NCI-H2029 (cell line): Measurements from ENCODE around the gene TIGD6.

ENCODE experiments used
- DNase-seq: peaks from one replicate; lab custom pipeline; 2025; lab: John Stamatoyannopoulos, UW

Gene TIGD6

GRCh38 chr5:150016537-150016936 lies 16.1 kb upstream of the TIGD6 start:
- no peak for DNase-seq

- no peak for DNase-seq
Observed at GRCh38 chr5:150015415-150015814, 15.0 kb upstream of the TIGD6 start.

- DNase-seq = no peak
Observed at GRCh38 chr5:150014456-150014855, 14.0 kb upstream of the TIGD6 start.

DNA sequence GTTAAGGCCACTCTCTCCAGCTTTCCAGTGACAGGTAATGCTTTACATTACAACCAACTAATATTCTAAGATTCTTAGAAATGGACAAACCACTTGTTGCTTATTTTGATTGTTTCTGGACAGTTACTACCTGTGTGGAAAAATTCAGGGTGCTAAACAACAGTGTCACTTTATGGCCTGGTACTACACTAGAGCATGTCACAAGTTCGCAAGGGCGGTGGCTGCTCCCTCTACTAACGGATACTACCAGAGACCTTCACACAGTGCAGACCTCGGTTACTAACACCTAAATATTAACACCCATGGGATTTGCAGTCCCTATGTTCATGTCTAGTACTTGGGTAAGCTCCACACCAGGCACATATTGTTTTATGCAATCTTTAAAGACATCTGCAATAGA lies 13.5 kb upstream of the TIGD6 start:
- DNase-seq = no peak

DNA sequence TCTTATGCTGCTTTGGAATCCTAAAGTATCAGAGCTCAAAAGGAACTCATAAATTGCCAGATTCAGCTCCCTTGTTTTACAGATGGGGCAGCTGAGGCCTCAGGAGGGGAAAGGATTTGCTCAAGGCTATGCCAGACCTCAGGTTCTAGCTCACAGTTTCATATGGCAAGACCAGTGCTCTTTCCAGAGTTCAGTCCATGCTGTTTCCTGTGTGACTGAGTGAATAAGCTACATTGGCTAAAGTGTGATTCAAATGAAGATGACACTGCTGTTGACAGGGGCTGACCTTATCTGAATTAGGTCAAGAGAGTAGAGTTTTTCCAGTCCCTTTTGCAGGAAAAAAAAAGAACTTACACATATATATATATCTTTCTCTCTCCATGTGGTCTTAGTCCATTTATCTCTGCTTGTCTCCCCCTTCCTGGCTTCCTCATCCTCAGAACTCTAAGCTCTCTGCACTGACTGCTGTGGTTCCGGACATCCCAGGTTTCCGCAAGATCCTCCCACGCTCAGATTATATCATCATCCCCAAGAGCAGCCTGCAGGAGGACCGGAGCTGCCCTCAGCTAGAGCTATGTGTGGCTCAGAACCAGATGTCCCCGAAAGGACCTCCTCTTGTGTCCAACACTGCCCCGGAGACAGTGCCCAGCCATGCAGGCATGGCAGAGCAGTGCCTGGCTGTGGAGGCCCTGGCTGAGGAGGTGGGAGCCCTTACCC lies 9.4 kb upstream of the TIGD6 start:
- no peak for DNase-seq

DNA sequence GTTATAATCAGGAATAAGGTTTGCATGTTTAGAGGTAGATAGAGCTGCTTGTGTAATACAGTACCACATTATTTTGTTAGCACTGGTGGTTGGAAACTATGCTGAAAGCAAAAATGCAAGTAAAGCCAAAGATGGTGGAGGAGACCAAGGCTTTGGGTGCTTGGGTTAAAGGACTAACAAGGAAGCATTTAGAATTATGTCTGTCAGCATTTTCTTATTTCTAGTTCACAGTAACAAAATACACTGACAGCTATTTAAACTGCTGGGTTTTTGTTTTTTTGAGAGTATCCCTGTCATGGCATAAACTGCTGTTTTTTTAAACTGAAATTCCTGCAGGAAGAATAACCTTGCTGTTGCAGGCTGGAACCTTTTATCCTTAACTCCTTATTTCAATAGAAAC lies 6.6 kb upstream of the TIGD6 start:
- no peak for DNase-seq

DNA sequence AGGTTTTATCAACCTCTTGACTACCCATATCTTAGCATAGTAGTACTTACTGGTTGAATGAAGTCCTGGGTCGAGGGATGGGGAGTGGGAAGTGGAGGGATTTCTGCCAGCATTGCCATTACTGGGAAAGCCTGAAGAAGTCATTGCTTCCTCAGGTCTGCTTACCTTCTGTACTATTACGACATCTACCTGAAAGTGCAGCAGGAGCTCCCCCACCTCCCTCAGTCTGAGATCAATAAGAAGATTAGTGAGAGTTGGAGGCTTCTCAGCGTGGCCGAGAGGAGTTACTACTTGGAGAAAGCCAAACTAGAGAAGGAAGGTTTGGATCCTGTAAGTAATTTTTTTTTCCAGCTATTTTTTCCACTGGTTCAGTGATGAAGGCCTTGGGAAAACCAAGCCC lies 5.9 kb upstream of the TIGD6 start:
- DNase-seq = no peak

- DNase-seq = peak; percentile 36
Observed at GRCh38 chr5:150001660-150002486, 1.4 kb upstream of the TIGD6 start.

DNA sequence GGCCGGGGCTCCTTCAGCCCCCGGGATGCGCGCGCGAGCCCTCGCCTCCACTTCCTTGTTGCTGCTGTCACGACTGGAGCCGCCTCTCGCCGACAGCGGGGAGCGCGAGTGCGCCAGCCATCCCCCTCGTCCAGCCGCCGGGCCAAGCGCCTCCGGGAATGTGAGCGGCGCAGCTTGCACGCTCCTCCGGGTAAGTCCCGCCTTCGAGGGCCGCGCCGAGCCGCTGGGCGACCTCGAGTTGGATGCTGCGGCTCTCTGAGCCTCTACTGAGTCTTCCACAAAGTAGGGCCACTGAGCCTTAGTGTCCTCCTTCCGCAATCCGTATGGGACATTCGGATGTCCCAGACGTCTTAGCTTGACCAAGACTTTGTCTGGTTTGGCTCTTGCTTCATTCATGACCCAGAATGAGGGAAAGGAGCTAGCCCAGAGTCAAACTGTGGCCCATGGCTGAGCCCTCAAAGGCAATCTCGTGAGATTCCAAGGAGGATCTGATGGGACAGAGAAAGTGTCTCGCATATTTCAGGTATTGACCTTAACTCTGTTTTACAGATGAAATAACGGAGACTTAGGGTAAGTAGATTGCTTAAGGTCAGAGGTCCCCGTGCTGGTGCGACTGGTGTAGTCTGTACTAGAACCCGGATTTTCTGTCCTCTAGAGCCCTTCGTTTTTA lies 671 bp upstream of the TIGD6 start:
- no peak for DNase-seq

GRCh38 chr5:149999866-150000255 lies 593 bp downstream of the TIGD6 start:
- no peak for DNase-seq

GRCh38 chr5:149999359-149999758 lies 1.1 kb downstream of the TIGD6 start:
- DNase-seq = no peak

DNA sequence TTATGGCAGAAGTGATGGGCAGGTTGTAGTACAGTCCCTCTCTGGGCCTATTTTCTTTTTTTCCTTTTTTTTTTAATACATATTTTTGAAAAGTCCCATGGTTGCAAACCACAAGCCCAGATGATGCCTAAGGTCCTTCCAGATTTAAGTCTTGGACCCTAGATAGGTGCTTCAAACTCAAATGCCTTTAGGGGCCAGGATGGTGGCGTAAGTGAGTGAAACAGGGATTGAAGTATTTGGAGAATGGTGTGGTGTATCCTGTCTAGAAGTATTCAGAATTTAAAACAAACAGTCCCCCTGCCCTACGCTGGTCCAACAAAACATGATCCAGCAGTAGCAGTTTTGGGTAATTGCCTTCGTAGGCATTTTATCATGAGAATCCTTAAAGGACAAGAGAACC lies 2.2 kb downstream of the TIGD6 start:
- no peak for DNase-seq

GRCh38 chr5:149996205-149996890 lies 4.1 kb downstream of the TIGD6 start:
- no peak for DNase-seq

DNA sequence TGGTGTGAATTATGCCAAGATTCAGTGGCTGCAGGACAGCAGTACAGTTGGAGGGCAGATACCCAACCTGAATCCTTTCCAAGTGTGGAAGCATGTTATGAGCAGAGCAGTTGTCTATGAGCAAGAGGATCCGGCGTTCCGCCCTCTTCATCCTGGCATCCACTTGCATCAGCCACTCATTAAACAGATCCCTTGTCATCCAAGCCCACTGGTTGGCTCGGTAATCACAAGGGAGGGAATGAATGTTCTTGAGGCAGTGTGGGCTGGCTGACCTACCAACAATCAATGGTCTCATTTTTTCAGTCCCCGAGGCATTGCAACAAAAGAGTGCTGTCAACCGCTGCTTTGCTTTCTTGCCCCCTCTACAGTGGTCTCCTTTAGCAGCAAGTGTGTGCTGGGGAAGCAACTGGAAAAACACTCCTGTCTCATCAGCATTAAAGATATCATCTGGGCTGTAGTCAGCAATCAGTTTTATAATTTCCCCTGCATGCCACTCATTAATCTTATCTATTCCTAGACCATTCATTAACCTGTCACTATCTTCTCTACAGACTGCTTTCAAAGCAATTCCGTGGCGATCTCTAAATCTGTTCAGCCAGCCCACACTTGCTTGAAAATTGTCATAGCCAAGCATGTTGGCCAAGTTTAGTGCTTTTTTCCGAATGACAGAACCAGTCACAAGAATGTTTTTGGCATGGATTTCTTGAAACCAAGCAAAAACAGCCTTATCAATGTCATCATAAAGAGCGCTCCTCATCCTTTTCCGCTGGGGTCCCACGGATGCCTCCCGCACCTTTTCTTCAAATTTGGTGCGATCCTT lies 4.9 kb downstream of the TIGD6 start:
- no peak for DNase-seq

DNA sequence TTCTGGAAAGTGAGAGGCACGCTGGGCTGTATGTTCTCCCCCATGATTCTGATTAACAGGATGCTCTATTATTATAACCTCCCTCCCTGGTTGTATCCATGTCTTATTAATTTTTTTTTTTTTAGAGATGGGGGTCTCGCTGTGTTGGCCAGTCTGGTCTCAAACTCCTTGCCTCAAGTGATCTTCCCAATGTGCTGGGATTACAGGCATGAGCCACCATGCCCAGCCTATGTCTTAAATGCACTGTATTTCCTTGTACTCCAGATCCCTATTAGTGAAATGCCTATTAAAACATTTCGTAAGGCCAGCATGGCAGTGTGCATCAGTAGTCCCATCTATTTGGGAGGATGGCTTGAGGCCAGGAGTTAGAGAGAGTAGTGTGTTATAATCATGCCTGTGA lies 7.0 kb downstream of the TIGD6 start:
- no peak for DNase-seq

DNA sequence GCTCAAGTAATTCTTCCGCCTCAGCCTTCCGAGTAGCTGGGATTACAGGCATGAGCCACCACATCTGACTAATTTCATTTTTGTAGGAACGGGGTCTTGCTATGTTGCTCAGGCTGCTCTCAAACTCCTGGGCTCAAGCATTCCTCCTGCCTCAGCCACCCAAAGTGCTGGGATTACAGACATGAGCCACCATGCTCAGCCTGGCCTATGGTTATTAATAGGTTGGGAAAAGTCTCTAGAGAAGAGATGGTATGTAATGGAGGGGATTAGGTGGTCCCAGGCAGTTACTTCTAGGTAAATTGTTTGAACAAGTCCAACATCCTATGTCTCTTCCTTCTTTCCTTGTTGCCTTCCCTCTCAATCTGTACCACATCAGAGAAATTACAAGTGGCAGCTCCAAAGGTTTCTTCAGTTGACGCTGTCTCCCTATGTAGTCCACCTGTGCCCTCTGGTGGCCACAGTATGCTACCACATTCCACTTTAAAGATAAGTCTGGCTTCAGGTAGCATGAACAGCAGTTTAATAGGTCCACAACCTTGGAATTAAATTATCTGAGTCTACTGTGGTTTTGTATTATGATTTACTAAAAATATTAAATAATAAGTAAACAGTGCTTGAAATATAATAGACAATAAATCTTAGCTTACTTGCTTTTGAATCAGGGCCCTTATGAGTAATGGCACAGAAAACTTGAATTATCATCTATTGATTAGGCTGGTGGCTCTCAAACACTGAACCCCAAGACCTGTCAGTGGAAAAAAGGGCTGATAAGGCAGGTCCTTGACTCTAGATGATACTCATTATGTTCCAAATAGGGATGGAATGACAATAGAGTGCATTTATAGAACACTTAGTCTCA lies 9.7 kb downstream of the TIGD6 start:
- peak; percentile 80 for DNase-seq

- no peak for DNase-seq
Observed at GRCh38 chr5:149988126-149988525, 12.3 kb downstream of the TIGD6 start.

DNA sequence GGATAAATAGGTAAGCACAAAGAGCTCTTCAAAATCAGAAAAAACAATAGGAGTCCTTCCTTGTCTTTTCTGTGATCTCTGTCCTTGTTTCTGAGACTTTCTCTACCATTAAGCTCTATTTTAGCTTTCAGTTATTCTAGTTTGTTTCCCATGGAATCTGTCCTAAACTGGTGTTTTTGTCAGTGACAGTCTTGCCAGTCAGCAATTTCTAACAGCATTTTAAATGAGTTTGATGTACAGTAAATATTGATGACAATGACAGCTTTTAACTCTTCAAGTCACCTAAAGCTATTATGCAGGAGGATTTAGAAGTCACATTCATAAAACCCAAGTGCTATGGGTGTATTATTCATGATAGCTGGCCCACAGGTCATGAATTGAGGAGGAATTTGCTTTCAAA lies 17.9 kb downstream of the TIGD6 start:
- no peak for DNase-seq

- no peak for DNase-seq
Observed at GRCh38 chr5:149981206-149981605, 19.2 kb downstream of the TIGD6 start.

DNA sequence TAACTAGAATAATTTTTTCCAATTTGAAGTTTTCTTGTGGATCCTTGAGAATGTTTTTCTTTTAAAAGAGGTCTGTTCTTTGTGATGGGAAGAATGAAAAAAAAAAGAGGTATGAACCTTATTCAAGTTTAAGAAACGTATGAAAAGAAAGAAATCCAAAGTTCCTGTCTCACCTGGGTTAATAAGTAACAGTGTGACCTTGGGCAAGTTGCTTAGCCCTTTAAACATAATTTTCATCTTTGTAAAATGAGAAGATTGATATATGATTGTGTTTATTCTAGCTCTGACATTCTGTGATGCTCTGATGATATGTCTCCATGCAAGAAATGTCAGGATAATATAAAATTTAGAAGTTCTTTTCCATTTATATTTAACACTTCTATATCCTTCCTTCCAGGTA lies 20.6 kb downstream of the TIGD6 start:
- no peak for DNase-seq

DNA sequence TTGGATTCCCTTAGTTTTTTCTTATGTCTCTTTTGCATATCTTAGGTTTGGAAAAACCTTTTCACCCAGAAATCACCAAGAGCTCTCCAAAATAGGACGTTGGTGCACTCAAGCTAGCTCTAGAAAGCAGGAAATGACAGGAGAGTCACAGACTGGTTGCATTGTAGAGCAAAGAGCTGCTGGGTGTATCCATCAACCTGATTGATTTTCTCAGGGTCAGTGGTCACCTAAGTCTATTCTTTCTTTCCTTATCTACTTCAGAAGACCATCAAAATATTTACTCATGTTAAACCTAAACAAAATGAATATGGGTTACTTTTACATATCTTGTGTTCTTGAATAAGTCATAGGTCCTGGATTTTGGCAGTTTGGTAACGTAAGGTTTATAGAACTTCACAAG lies 25.0 kb downstream of the TIGD6 start:
- no peak for DNase-seq
